ENCODE results near the gene CERS1. TPM values are rescaled to one million over a fixed set of nuclear protein-coding genes. Genes with fewer than 3 reads are reported as not detected.

CERS1 gene, protein sequence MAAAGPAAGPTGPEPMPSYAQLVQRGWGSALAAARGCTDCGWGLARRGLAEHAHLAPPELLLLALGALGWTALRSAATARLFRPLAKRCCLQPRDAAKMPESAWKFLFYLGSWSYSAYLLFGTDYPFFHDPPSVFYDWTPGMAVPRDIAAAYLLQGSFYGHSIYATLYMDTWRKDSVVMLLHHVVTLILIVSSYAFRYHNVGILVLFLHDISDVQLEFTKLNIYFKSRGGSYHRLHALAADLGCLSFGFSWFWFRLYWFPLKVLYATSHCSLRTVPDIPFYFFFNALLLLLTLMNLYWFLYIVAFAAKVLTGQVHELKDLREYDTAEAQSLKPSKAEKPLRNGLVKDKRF
- total RNA-seq, result 1.3 and 5.7 TPM in 2 replicates

GRCh38 chr19:18895824-18896341 is at the start of gene CERS1:
CERS1 (minus strand) TSS chr19:18896158; CDS start chr19:18896072, 86 bp downstream.

DNA sequence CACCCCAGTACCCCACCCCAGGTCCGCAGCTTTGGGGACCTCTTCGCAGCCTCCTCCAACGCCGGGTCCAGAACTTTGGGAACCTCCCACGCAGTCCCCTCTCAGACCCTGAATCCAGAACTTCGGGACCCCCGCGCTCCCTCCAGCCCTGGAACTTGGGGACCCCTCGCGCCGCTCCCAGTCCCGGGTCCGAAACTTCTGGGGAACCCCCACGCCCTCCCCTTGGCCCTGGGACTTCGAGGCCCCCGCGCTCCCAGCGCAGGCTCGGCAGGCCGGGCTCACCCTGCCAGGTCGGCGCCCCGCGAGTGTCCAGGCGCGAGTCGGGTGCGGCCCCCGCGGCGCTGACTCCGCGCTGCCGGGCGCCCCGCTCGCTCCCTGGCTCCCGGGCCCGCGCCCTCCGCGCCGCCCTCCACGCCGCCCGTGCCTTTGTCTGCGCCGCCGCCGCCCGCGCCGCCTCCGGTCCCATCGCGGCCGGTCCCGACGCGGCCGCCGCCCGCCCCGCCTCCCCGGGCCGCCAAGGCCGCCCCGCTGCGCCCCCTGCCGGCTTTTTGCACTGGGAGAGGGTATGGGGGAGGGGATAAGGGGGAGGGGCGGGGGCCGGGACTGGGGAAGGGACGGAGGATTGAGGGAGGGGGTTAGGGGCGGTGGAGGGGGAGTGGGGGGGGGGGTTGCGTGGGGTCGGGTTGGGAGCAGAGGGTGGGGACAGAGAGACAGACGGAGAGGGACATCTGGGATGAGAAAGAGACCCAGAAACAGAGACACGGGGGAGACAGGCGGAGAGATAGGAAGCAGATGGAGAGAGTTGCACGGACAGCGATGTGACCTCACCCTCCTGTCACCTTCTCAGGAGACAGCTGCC is 45.0 kb upstream of the CERS1 start, which contains the start of gene HOMER3:
Gene HOMER3 (minus strand): TSS at position 449 of the 859 bp plus-strand sequence. CDS start 2,235 bp downstream, outside the sequence.

GRCh38 chr19:18919086-18919899 is 23.3 kb upstream of the CERS1 start, which contains the start of the genes COPE and DDX49:
COPE (minus strand) TSS chr19:18919387; CDS start chr19:18919348, 39 bp downstream.
DDX49 (plus strand) TSS chr19:18919715; CDS start chr19:18919742, 27 bp downstream.

GRCh38 chr19:18831524-18832305 is 64.2 kb downstream of the CERS1 start, which contains the start of gene UPF1:
UPF1 (plus strand) TSS chr19:18831959; CDS start chr19:18832210, 251 bp downstream.

Other genes with a start within 250 kb of the CERS1 start
- 0.97 and 2.0 TPM in 2 replicates for gene CRTC1, start 212.5 kb downstream of the CERS1 start, total RNA-seq
- not detected in 2 replicates for gene COMP, start 104.9 kb downstream of the CERS1 start, total RNA-seq
- 42.3 and 120 TPM in 2 replicates for gene UPF1, start 64.2 kb downstream of the CERS1 start, total RNA-seq
- 155 and 192 TPM in 2 replicates for gene COPE, start 23.2 kb upstream of the CERS1 start, total RNA-seq
- gene DDX49, start 23.6 kb upstream of the CERS1 start, total RNA-seq, result 43.4 and 59.8 TPM in 2 replicates
- 128 and 226 TPM in 2 replicates for gene HOMER3, start 45.1 kb upstream of the CERS1 start, total RNA-seq
- 11.8 and 31.0 TPM in 2 replicates for gene SUGP2, start 137.4 kb upstream of the CERS1 start, total RNA-seq
- gene ARMC6, start 137.4 kb upstream of the CERS1 start, total RNA-seq, result 43.5 and 70.7 TPM in 2 replicates
- gene SLC25A42, start 167.8 kb upstream of the CERS1 start, total RNA-seq, result 2.6 and 4.8 TPM in 2 replicates
- gene TMEM161A, start 242.3 kb upstream of the CERS1 start, total RNA-seq, result 15.5 and 24.7 TPM in 2 replicates